Measurements from ENCODE around the gene CCDC73. TPM values are rescaled to one million over a fixed set of nuclear protein-coding genes. Genes with fewer than 3 reads are reported as not detected.

Gene CCDC73
- total RNA-seq, 1 donor = not detected

- TF ChIP-seq, protein P1, sequence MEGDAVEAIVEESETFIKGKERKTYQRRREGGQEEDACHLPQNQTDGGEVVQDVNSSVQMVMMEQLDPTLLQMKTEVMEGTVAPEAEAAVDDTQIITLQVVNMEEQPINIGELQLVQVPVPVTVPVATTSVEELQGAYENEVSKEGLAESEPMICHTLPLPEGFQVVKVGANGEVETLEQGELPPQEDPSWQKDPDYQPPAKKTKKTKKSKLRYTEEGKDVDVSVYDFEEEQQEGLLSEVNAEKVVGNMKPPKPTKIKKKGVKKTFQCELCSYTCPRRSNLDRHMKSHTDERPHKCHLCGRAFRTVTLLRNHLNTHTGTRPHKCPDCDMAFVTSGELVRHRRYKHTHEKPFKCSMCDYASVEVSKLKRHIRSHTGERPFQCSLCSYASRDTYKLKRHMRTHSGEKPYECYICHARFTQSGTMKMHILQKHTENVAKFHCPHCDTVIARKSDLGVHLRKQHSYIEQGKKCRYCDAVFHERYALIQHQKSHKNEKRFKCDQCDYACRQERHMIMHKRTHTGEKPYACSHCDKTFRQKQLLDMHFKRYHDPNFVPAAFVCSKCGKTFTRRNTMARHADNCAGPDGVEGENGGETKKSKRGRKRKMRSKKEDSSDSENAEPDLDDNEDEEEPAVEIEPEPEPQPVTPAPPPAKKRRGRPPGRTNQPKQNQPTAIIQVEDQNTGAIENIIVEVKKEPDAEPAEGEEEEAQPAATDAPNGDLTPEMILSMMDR (IDR thresholded peaks at IDR 0.05; ENCODE audit: insufficient read depth, low read length) = no peak
- no peak overlapping the region for H3K4me3 ChIP-seq (ENCODE audit: low read depth, low read length)
- no peak for DNase-seq (ENCODE audit: low read depth)
These were observed 23.4 kb upstream of the CCDC73 start for GRCh38 chr11:32817852-32818183.

GRCh38 chr11:32817181-32817851 lies 22.9 kb upstream of the CCDC73 start:
- DNase-seq (ENCODE audit: low read depth) = no peak
- TF ChIP-seq, protein P1 (IDR thresholded peaks at IDR 0.05; ENCODE audit: insufficient read depth, low read length) = no peak
- H3K4me3 ChIP-seq (ENCODE audit: low read depth, low read length) = no peak overlapping the region

- no peak overlapping the region for H3K4me3 ChIP-seq (ENCODE audit: low read depth, low read length)
- TF ChIP-seq, protein P1 (IDR thresholded peaks at IDR 0.05; ENCODE audit: insufficient read depth, low read length) = peak; percentile 85
- DNase-seq (ENCODE audit: low read depth) = peak; percentile 78
These were observed 14.9 kb upstream of the CCDC73 start for GRCh38 chr11:32809313-32809712.

GRCh38 chr11:32796425-32796824 lies 2.0 kb upstream of the CCDC73 start:
- TF ChIP-seq, protein P1 (IDR thresholded peaks at IDR 0.05; ENCODE audit: insufficient read depth, low read length) = no peak
- no peak for DNase-seq (ENCODE audit: low read depth)
- H3K4me3 ChIP-seq (ENCODE audit: low read depth, low read length) = no peak overlapping the region

- TF ChIP-seq, protein P1 (IDR thresholded peaks at IDR 0.05; ENCODE audit: insufficient read depth, low read length) = peak; percentile 68
- DNase-seq (ENCODE audit: low read depth) = peak; percentile 58
- peak overlapping the region; percentile 1 for H3K4me3 ChIP-seq (ENCODE audit: low read depth, low read length)
These were observed 1.4 kb downstream of the CCDC73 start for GRCh38 chr11:32792948-32793475.

- TF ChIP-seq, protein P1 (IDR thresholded peaks at IDR 0.05; ENCODE audit: insufficient read depth, low read length) = no peak
- H3K4me3 ChIP-seq (ENCODE audit: low read depth, low read length) = no peak overlapping the region
- DNase-seq (ENCODE audit: low read depth) = no peak
These were observed 2.1 kb downstream of the CCDC73 start for GRCh38 chr11:32792111-32792947.
